ENCODE data around the gene MMP25.

Gene MMP25, protein sequence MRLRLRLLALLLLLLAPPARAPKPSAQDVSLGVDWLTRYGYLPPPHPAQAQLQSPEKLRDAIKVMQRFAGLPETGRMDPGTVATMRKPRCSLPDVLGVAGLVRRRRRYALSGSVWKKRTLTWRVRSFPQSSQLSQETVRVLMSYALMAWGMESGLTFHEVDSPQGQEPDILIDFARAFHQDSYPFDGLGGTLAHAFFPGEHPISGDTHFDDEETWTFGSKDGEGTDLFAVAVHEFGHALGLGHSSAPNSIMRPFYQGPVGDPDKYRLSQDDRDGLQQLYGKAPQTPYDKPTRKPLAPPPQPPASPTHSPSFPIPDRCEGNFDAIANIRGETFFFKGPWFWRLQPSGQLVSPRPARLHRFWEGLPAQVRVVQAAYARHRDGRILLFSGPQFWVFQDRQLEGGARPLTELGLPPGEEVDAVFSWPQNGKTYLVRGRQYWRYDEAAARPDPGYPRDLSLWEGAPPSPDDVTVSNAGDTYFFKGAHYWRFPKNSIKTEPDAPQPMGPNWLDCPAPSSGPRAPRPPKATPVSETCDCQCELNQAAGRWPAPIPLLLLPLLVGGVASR

DNA sequence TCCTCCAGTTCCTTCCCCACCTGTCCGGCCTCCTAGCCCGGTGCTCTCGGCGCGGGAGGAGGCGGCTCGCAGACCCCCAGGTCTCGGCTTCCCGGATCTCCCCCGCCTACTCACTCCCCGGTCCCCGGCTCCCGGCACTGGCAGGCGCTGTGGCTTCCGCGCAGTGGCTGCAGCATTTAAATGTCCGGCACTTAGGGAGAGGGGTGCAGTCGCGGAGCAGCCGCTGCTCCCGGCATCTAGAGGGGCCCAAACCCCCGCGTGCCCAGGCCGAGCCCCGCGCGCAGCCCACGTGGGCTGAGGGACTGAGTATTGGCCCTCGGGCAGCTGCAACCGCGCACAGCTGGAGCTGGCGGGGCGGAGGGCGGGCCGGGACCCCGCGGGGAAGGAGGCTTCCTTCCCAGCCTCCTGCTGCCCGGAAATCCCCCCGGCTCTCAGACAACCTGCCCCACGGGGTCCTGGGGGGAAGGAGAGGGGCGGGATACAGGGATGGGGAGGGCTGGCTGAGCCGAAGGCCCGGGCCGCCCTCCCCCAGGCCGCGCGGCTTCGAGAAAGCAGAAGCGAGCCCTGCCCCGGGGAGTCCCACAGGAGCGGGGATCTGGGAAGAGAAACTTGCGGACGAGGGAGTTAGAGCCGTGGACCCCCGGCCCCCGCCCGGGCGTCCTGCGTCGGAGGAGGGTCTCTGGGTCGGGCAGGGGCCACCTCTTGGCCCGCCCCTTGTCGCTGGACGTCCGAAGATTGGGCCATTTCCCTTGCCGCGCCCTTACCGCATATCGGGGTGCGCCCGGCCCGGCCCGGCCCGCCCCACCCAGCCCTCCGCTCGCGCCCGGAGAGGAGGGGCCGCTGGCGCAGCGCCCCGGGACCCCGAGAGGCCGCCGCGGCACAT lies at the start of gene MMP25:
Gene MMP25, plus strand, starts transcription at position 804 of the 883 bp plus-strand sequence. CDS start 357 bp downstream, outside the sequence.
- no peak for DNase-seq (ENCODE audit: low spot score)

DNA sequence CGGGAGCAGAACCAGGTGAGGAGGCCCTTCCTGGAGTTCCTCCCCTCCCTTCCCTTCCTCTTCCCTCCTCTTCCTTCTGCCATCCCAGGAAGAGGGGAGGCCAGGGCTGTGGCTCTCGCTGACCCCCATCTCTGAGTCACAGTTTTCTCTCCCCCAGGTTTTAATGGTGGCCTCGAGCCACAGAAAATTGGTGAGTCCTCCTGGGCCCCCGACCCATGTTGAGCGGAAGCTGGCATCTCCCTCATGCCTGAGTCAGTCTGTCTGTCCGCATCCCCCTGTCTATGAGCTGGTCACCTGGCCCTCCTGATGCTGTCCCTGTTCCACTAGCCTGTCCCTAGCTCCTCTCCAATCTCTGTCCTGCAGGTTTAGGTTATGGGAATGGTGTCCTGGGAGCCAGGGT lies 46.4 kb upstream of the MMP25 start:
- no peak for DNase-seq (ENCODE audit: low spot score)

DNA sequence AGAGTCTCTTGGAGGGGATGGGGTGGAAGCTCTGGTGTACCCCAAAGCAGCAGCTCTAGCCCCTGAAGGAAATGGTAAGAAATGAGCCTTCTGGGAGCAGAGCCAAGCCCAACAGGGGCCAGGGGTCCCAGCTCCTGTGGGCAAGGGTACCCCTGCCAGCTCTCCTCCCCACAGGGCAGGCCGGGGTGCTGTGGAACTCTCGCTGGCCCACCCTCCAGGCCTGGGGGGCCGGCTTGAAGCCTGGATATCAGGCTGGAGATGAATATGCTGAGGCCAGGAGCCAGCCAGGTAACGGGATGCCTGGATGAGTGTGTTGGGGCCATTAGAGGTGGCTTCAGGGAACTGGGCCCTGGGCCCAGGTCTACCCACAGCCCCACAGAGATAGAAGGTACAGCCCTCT lies 45.8 kb upstream of the MMP25 start:
- no peak for DNase-seq (ENCODE audit: low spot score)

DNA sequence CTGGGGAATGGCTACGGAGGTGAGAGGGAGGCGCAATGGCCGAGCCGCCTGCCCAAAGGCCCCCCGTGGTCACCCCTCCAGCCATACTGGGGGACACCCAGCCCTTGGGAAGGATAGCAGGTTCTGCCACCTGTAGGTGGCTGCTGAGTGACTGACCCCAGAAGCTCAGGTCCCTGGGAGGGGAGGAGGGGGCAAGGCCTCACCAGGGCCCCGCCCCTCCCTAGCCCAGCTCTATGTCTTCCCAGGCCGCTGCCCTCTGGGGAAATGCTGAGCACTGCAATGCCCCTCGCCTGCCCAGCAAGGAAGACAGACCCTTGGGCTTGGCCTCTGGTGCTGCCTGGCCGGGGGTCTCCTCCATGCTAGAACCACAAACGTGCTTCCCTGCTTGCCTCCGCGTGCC lies 45.0 kb upstream of the MMP25 start:
- no peak for DNase-seq (ENCODE audit: low spot score)

DNA sequence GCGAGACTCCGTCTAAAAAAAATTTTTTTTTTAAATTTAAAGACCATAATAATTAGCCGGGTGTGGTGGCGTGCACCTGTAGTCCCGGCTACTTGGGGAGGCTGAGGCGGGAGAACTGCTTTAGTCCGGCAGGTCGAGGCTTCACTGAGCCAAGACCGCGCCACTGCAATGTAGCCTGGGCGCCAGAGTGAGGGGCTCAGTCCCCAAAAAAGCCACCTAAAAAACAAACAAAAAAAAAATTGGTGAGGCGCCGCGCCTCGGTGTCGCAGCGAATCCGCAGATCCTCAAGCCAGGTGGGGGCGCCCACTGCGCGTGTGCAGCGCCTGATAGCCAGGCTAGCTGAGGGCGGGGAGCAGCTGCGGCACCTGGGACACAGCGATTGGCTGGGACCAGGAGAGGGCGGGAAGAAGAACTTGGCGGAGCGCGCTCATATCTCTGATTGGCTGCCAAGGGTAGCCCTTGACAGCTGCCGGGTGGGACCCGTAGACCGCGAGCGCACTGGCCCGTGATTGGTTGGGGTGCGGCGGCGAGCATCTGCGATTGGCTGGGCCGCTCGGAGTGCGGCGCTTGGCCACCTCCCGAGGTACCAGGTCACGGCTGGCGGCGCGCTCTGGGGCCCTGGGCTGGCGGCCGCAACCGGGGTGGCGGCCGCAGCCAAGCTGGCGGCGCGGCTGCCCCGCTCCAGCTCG lies 42.6 kb upstream of the MMP25 start:
- DNase-seq (ENCODE audit: low spot score) = peak; percentile 99

DNA sequence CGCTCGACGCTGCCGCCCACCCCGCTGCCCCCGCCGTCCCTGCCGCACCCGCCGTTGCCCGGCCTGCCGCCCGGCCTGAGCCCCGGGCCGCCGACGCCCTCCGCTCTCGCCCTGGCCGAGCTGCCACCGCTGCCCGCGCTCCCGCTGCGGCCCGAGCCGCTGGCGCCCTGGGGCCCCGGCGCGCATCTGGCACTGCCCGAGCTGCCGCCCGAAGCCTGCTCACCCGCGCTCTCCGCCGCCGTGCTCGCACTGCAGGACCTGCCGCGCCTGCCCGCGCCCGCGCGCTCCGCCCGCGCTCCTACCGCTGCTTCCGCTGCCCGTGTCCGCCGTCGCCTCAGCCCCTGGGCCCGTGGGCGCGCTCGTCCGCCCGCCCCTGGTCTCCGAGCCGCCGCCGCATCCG lies 42.0 kb upstream of the MMP25 start:
- no peak for DNase-seq (ENCODE audit: low spot score)

DNA sequence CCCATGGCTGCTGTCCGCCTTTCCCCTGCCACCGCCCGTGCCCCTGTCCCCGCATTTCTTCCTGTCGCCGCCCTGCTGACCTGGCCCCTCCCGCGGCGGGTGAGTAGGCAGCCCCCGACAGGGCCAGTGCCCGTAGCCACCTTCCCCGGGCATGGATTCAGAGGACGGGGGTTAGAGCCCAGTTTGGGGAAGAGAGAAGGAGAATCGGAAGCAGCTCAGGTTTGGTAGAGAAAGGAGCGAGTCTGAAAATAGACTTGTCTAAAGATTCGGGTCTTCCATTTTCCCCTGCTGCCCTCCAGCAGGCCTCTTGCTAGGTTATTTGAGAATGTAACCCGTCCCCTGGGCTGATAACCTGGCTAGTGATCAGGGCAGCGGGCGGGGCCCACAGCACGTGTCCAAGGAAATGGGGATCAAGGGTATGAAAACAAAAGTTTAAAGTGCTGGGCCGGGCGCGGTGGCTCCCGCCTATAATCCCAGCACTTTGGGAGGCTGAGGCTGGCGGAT lies 41.5 kb upstream of the MMP25 start:
- DNase-seq (ENCODE audit: low spot score) = no peak

DNA sequence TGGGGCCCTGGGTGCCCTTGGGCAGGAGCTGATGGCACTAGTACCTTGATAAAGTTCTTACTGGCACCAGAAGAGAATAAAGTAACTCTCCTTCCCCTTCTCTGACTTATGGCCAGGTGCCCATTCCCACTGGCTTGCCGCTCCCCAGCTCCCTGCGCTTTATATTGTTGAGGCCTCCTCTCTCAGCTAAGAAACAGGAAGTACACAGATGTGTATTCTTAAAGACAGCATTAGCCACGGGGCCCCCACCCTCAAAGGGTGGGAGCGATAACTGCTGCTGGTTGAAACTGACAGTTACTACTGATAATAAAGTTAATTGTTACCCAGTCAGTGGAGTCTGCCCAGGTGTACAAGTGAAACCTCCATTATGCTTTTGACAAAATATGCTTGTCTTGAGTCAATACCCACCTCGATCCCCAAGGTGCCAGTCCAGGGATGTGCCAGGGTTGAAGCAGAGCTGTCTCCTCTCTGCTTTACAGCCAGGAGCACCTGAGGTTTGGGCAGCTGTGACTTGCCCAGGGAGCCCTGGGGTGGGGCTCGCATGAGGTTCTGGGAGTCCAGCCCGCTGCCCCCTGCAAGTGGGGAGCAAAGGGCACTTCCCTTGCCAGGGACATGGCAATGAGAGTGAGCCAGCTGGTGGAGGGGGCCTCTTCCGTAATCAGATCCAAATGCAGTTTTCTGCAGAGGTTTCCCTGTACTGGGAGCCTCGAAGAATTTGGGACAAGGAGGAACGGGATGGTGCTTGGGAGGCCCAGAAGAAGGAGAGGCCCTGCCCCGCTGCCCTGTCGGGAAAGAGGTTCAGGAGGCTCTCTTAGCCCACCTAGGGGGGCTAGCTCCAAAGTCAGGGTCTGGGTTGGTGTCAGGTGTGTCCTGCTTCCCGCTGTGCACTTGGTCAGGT lies 39.1 kb upstream of the MMP25 start:
- DNase-seq (ENCODE audit: low spot score) = no peak

DNA sequence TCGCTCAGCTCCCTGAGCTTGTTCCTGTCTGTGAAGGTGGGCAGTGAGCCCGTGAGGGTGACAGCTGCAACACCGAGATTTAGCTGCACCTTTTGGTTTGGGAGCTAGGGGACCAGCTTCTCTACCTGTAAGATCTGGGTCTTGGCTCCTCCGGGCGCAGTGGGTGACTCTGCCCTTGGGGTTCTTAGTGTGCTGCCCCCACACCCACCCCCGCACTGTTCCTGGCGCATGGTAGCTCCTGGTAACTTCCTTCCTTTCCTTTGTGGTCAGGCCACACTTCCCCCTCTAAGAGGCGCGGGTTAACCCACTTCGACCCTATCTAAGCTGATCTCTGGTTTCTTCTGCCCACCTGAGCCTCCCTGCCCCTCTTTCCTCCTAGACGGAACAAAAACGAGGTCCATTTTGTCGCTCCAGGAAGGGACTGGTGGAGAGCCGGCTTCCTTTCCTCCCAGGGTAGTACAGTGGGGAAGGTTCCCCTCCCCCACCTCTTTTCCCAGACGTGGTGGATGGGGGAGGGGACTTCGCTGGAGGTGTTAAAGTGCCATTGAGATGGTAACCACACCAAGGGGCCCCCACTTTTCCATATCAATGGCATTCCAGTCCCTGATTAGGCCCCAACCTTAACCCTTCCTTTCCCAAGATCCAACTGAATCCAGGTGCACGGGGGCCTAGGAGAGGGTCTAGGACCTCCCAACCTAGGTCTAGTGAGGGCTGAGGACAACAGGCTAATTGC lies 38.2 kb upstream of the MMP25 start:
- DNase-seq (ENCODE audit: low spot score) = no peak

DNA sequence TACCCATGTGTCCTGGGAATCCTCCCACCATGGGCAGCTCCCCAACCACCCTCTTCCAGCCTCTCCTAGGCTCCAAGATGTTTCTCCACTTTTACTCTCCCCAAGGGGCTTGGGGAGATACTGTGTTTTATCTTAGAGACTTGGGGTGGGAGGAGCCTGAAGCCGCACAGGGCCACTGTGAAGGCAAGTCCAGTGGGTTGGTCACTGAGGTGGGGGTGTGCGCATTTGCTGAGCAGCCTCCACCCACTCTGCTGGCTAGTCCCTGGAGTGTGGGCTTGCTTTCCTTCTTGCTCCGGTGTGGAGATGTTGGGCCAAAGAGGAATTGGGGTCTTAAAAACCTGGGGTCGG lies 37.7 kb upstream of the MMP25 start:
- DNase-seq (ENCODE audit: low spot score) = no peak

DNA sequence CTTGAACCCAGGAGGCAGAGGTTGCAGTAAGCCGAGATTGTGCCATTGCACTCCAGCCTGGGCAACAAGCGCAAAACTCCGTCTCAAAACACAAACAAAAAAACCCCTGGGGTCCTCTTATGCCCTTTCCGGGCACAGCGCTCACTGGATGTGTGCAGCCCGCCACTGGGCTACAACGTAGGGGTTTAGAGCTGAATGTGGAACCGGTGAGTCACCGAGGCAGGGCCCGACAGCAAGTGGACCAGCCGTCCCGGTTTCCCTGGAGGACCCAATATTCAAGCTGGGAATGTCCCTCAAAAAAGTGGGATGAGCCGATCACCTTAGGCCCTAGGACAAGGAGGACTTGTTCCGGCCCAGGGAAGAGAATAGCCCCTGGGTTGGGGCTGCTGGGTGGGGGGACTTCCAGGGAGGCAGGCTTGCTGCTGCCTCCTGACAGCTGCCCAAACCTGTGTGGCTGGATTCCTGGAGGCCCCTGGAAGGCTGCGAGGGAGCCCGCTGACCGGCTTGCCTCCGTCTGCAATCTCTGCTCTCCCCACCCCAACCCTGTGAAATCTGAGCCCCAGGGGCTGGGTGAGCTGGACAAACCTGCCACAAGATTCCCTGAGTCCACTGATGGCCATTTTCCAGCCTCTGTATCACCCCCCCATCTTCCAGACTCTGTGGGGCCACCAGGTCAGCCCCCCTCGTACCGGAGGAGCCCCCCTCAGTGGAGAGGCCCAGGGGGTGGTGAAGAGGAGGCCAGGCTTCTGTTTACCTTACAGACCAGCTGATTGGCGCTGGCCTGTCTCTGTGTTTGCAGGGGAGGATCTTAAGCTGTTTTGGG lies 36.6 kb upstream of the MMP25 start:
- DNase-seq (ENCODE audit: low spot score) = no peak

DNA sequence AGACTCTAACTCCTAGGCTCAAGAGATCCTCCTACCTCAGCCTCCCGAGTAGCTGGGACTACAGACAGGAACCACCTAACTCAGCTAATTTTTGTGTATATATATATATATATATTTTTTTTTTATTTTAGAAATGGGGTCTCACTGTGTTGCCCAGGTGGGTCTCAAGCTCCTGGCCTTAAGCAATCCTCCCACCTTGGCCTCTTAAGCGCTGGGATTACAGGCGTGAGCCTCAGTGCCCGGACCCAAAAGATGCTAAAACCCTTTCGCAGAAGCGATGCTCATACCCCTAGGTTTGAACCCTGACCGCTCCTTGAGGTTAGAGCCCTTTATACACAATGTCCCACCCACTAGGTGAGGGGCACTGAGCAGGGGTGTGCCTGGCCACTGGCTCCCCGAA lies 35.9 kb upstream of the MMP25 start:
- no peak for DNase-seq (ENCODE audit: low spot score)

DNA sequence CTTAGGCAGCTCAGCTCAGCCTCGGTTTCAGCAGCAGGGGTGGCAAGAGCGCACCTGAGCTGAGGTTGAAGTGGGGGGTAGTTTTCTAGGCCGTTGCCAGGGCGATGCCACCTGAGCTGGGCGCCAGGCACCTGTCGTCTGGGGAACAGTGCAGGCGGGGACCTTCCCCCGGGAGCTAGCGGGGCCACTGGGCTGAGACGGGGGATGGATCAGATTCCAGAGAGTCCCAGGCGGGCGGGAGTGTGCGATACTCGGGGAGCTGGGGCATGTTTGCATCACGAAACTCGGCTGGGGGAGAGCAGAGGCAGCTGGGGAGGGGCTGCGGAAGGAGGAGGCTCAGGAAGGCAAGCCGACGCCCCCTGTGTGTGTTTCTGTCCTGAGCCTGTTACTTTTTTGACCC lies 34.1 kb upstream of the MMP25 start:
- DNase-seq (ENCODE audit: low spot score) = no peak

DNA sequence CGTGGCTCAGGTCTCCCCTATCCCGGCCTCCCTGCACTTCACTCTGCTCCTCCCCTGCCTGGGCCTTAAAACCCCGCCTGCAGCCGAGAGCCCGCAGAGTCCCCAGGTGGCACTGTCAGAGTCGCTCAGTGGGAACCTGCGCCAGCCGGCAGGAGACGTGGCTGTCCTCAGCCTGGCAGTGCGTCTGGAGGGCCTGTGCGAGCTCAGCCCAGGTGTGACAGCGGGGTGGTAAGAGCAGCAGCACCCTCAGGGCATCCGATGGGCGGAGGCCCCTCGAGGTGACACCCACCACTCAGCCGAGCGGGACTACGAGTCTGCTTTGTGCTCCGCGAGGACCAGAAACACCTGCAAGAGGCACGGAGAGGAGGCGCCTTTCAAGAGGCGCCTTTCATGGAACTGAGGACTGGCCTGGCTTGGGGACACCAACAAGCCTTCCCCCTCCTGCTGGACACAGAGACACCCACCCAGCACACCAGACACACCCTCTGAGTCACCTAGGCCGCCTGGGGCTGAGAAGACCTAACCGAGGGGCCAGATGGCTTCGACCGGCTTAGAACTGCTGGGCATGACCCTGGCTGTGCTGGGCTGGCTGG lies 33.4 kb upstream of the MMP25 start, which contains the start of gene CLDN9:
Gene CLDN9, plus strand, starts transcription at position 96 of the 593 bp plus-strand sequence. Its CDS starts 440 bp downstream, at position 536.
- no peak for DNase-seq (ENCODE audit: low spot score)

DNA sequence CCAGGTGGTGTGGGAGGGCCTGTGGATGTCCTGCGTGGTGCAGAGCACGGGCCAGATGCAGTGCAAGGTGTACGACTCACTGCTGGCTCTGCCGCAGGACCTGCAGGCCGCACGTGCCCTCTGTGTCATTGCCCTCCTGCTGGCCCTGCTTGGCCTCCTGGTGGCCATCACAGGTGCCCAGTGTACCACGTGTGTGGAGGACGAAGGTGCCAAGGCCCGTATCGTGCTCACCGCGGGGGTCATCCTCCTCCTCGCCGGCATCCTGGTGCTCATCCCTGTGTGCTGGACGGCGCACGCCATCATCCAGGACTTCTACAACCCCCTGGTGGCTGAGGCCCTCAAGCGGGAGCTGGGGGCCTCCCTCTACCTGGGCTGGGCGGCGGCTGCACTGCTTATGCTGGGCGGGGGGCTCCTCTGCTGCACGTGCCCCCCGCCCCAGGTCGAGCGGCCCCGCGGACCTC lies 32.8 kb upstream of the MMP25 start:
- DNase-seq (ENCODE audit: low spot score) = no peak

DNA sequence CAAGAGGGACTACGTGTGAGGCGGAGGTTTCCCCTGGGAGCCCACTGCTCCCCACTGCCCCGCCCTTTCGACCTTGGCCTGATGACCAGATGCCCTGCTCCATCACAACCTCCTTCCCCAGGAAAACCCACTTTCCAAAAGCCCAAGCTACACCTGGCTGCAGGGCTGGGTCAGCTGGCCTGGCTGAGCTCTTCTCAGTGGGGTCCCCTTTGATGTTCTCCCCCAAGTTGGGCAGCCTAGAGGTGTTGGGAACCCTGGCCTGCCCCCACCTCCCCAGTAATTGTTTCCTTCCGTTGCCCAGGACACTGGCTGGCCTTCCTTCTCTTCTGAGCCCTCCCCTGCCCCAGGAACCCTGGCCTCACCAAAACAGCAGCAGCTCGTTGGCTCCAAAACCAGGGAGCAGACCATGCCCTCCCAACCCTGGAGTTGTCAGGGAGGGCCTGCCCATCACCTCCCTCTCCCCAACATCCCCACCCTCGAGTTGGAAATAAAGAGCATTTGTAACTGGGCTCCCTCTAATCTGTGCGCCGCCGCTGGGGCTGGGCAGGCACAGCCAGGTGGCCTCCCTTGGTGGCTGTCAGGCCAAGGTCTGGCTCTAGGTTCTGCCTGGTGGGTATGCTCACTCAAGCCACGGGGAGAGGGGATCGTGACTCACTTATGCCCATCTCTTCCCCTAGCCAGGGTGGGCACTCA lies 32.2 kb upstream of the MMP25 start:
- no peak for DNase-seq (ENCODE audit: low spot score)

DNA sequence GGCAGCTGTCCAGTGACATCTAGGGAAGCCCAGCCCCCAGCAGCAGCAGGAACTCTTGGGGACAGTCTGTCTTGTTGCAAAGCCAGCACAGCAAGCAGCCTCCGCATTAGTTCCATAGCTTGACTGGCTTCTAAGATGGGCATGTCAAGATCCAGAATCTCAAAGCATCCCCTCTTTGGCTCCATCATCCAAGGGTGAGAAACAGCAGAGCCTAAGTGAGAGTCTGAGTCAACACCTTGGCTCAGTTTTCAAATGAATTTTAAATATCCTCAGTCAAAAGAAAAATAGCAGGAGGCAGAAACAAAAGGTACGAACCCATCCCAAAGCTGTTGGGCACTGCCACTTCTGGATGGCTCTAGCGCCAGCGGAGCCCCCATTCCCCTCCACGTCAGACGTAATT lies 31.4 kb upstream of the MMP25 start:
- DNase-seq (ENCODE audit: low spot score) = no peak

DNA sequence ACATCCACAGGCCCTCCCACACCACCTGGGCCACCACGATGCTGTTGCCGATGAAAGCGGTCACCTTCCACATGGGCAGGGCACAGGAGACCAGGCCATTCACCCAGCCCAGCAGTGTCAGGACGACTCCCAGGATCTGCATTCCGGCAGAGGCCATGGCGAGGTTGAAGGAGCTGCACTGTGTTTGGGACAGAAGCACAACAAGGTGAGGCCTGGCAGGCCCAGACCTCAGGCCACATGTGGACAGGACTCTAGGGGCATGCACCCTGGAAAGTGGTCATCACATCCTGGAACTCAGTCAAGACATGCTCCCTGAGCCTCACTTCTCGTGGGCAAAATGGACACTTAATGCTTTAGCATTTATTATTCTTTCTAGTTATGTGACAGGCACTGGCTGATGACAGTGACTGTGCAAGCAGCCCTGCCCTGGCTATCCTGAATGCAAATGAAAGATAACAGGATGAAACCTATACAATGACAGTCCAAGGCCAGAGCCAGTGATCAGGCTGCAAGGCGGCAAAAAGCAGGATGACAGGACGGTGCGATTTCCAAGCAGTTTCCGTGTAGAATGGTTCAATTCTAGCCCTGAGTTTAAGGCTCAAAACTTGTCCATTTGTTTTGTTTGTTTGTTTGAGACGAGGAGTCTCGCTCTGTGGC lies 30.4 kb upstream of the MMP25 start:
- DNase-seq (ENCODE audit: low spot score) = no peak
